ENCODE data around the gene CLMN. TPM values are rescaled to one million over a fixed set of nuclear protein-coding genes. Genes with fewer than 3 reads are reported as not detected.
"Not testable (repeated sequence)": the region's sequence is repeated elsewhere in the genome, so short reads cannot be mapped to it uniquely, and the experiment has no call there.

Gene CLMN
- total RNA-seq, 1 donor from 2014 or later = 19.6 TPM

GRCh38 chr14:95140060-95140858 is 179.4 kb downstream of the CLMN start:
- Histone ChIP-seq H3K27me3 (no peaks in the 10 kb centered on the region), H3K4me1 (peaks cover 76% of the 10 kb centered on the region), H3K27ac (peak overlapping the region; percentile 29), H3K4me3 (no peak overlapping the region), H3K9me3 (no peaks in the 10 kb centered on the region), H3K36me3 (no peaks in the 10 kb centered on the region)
- no peak for DNase-seq (ENCODE audit: extremely low spot score in 2 of 2)
- TF ChIP-seq POLR2AphosphoS5 (IDR thresholded peaks at IDR 0.05; ENCODE audit: insufficient read depth in 1 of 2, low read depth in 1 of 2) (peak in 1 of 2 donors; percentile 31), CTCF (IDR thresholded peaks at IDR 0.05) (no peak)
- intact Hi-C loops (cut with DNase I) = no loop called here

GRCh38 chr14:95138876-95139275 is 180.8 kb downstream of the CLMN start:
- TF ChIP-seq CTCF (IDR thresholded peaks at IDR 0.05) = no peak
- TF ChIP-seq POLR2A (IDR thresholded peaks at IDR 0.05) = no peak
- TF ChIP-seq POLR2AphosphoS5 (IDR thresholded peaks at IDR 0.05; ENCODE audit: insufficient read depth in 1 of 2, low read depth in 1 of 2) = no peak
- no peak overlapping the region for H3K4me3 ChIP-seq
- no peaks in the 10 kb centered on the region for H3K9me3 ChIP-seq
- H3K27me3 ChIP-seq = no peaks in the 10 kb centered on the region
- H3K36me3 ChIP-seq = no peaks in the 10 kb centered on the region
- no peak overlapping the region for H3K27ac ChIP-seq
- intact Hi-C loops (cut with DNase I) = no loop called here
- H3K4me1 ChIP-seq = peaks cover 82% of the 10 kb centered on the region
- DNase-seq (ENCODE audit: extremely low spot score in 2 of 2) = no peak

- intact Hi-C loops (cut with DNase I); H3K27ac ChIP-seq; H3K27me3 ChIP-seq; DNase-seq (ENCODE audit: extremely low spot score in 2 of 2); H3K36me3 ChIP-seq; H3K4me3 ChIP-seq; H3K9me3 ChIP-seq: not testable (repeated sequence)
- H3K4me1 ChIP-seq = peaks cover 80% of the 10 kb centered on the region
Observed at GRCh38 chr14:95138455-95138854, 181.3 kb downstream of the CLMN start.

GRCh38 chr14:95137804-95138167 is 181.9 kb downstream of the CLMN start:
- Histone ChIP-seq H3K27ac (peak overlapping the region; percentile 64), H3K36me3 (peaks cover 0 to 4% of the 10 kb centered on the region in 2 donors), H3K4me1 (peaks cover 73% of the 10 kb centered on the region), H3K4me3 (no peak overlapping the region), H3K9me3 (no peaks in the 10 kb centered on the region), H3K27me3 (no peaks in the 10 kb centered on the region)
- DNase-seq (ENCODE audit: extremely low spot score in 2 of 2) = no peak
- intact Hi-C loops (cut with DNase I) = no loop called here
- TF ChIP-seq CTCF (IDR thresholded peaks at IDR 0.05) (no peak), POLR2AphosphoS5 (IDR thresholded peaks at IDR 0.05; ENCODE audit: insufficient read depth in 1 of 2, low read depth in 1 of 2) (peak in 1 of 2 donors; percentile 20), POLR2A (IDR thresholded peaks at IDR 0.05) (no peak)

GRCh38 chr14:95137164-95137803 is 182.4 kb downstream of the CLMN start:
- peak overlapping the region; percentile 64 for H3K27ac ChIP-seq

More at GRCh38 chr14:95137164-95137803, 182.4 kb downstream of the CLMN start:
- Histone ChIP-seq H3K4me1 (peaks cover 68% of the 10 kb centered on the region), H3K27me3 (no peaks in the 10 kb centered on the region), H3K36me3 (peaks cover 0 to 4% of the 10 kb centered on the region in 2 donors), H3K4me3 (peak overlapping the region in 1 of 2 donors; percentile 6), H3K9me3 (no peaks in the 10 kb centered on the region)
- DNase-seq (ENCODE audit: extremely low spot score in 2 of 2) = no peak
- intact Hi-C loops (cut with DNase I) = no loop called here
- TF ChIP-seq POLR2A (IDR thresholded peaks at IDR 0.05) = no peak
- TF ChIP-seq POLR2AphosphoS5 (IDR thresholded peaks at IDR 0.05; ENCODE audit: insufficient read depth in 1 of 2, low read depth in 1 of 2) = no peak
- no peak for TF ChIP-seq CTCF (IDR thresholded peaks at IDR 0.05)

All from vagina (tissue), 2 donors.